ENCODE results near the gene SCGB1D1. TPM values are rescaled to one million over a fixed set of nuclear protein-coding genes. Genes with fewer than 3 reads are reported as not detected.

Gene SCGB1D1
- total and polyA plus RNA-seq, 10 of the 15 experiments (the other 5 are each of a cell fraction or from before 2014, with no cell fraction given) = not detected

- TF ChIP-seq, protein P1, sequence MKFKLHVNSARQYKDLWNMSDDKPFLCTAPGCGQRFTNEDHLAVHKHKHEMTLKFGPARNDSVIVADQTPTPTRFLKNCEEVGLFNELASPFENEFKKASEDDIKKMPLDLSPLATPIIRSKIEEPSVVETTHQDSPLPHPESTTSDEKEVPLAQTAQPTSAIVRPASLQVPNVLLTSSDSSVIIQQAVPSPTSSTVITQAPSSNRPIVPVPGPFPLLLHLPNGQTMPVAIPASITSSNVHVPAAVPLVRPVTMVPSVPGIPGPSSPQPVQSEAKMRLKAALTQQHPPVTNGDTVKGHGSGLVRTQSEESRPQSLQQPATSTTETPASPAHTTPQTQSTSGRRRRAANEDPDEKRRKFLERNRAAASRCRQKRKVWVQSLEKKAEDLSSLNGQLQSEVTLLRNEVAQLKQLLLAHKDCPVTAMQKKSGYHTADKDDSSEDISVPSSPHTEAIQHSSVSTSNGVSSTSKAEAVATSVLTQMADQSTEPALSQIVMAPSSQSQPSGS (IDR thresholded peaks at IDR 0.05; ENCODE audit: low read length) = no peak
- TF ChIP-seq, protein P2, sequence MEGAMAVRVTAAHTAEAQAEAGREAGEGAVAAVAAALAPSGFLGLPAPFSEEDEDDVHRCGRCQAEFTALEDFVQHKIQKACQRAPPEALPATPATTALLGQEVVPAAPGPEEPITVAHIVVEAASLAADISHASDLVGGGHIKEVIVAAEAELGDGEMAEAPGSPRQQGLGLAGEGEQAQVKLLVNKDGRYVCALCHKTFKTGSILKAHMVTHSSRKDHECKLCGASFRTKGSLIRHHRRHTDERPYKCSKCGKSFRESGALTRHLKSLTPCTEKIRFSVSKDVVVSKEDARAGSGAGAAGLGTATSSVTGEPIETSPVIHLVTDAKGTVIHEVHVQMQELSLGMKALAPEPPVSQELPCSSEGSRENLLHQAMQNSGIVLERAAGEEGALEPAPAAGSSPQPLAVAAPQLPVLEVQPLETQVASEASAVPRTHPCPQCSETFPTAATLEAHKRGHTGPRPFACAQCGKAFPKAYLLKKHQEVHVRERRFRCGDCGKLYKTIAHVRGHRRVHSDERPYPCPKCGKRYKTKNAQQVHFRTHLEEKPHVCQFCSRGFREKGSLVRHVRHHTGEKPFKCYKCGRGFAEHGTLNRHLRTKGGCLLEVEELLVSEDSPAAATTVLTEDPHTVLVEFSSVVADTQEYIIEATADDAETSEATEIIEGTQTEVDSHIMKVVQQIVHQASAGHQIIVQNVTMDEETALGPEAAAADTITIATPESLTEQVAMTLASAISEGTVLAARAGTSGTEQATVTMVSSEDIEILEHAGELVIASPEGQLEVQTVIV (IDR thresholded peaks at IDR 0.05; ENCODE audit: borderline replicate concordance, partially characterized antibody) = no peak
- TF ChIP-seq STAT3 (IDR thresholded peaks at IDR 0.05; ENCODE audit: low read depth, low read length) (no peak), PAX5 (IDR thresholded peaks at IDR 0.05; ENCODE audit: borderline replicate concordance, low read depth, low read length) (no peak), IKZF1 (conservative IDR thresholded peaks at IDR 0.05) (no peak), CHD2 (IDR thresholded peaks at IDR 0.05; ENCODE audit: borderline replicate concordance, low read depth, low read length) (no peak)
Measured at GRCh38 chr11:62237499-62237898, 47.5 kb downstream of the SCGB1D1 start (continued).

GRCh38 chr11:62238151-62238550, 48.1 kb downstream of the SCGB1D1 start:
- CTCF ChIA-PET = interaction anchor here (1.2 kb wide), 1 partner anchor 102 kb away, joined by 3 read pairs; no protein-coding TSS in a partner anchor
- in situ Hi-C loops (cut with MboI) (no loop called here), intact Hi-C loops (cut with micrococcal nuclease; ENCODE audit: unreplicated experiment) (no loop called here)
- FAIRE-seq (no peak), ATAC-seq (no peak), DNase-seq (ENCODE audit: low read depth, low spot score) (no peak)
- no peaks in the 10 kb centered on the region for H4K20me1 ChIP-seq (ENCODE audit: control insufficient read depth, insufficient read depth)
- no TSS peak for BruUV-seq (replicated peaks)
- SMC1A ChIA-PET (ENCODE audit: uncharacterized antibody, unreplicated experiment) = interaction anchor here (0.7 kb wide), 1 partner anchor 13 kb away, joined by 3 read pairs; no protein-coding TSS in a partner anchor
- no peaks in the 10 kb centered on the region for H3K79me2 ChIP-seq (ENCODE audit: control insufficient read depth, insufficient read depth, low read length)
- H3K36me3 ChIP-seq (ENCODE audit: control insufficient read depth in 2 of 2, insufficient read depth in 2 of 2, low read length in 1 of 2) = no peaks in the 10 kb centered on the region
- WGBS (ENCODE audit: insufficient coverage, insufficient replicate concordance, low lambda C conversion rate, missing lambda C conversion rate) = 33% methylated on average over 4 of the region's 4 CpGs
- RAD21 ChIA-PET (ENCODE audit: unreplicated experiment) = no interaction called here
- H3K9ac ChIP-seq (ENCODE audit: control insufficient read depth, insufficient read depth, low read length) = no peak overlapping the region
- H3K27ac ChIP-seq (ENCODE audit: control insufficient read depth, insufficient read depth) = no peak overlapping the region
- no peak overlapping the region for H3K4me2 ChIP-seq (ENCODE audit: control insufficient read depth, insufficient read depth)
- no peak overlapping the region for H3K4me3 ChIP-seq
- H2AFZ ChIP-seq (ENCODE audit: control insufficient read depth, low read depth, low read length) = no peak overlapping the region
- H3K9me3 ChIP-seq (replicated peaks; ENCODE audit: control insufficient read depth, insufficient read depth, low read length) = no peaks in the 10 kb centered on the region
- H3K4me1 ChIP-seq (ENCODE audit: control insufficient read depth, insufficient read depth, low read length) = no peaks in the 10 kb centered on the region
- POLR2A ChIA-PET = no interaction called here
- no peaks in the 10 kb centered on the region; a peak in 1 of 4 replicates for H3K27me3 ChIP-seq (replicated peaks in 1 of 2; ENCODE audit: control insufficient read depth in 2 of 2, insufficient read depth in 2 of 2, low read length in 1 of 2)
- no peak for TF ChIP-seq KAT2A (conservative IDR thresholded peaks at IDR 0.05; ENCODE audit: control insufficient read depth, low read depth, low read length)
- no peak for TF ChIP-seq POLR2AphosphoS2 (IDR thresholded peaks at IDR 0.05; ENCODE audit: low read depth, low read length)
- TF ChIP-seq SIN3A (IDR thresholded peaks at IDR 0.05; ENCODE audit: low read depth, low read length) = no peak
- no peak for TF ChIP-seq RELB (IDR thresholded peaks at IDR 0.05; ENCODE audit: low read depth)
- no peak for TF ChIP-seq ETV6 (conservative IDR thresholded peaks at IDR 0.05 in 1 of 2, IDR thresholded peaks at IDR 0.05 in 1 of 2; ENCODE audit: borderline replicate concordance in 1 of 2, low read depth in 1 of 2)
- TF ChIP-seq EGR1 (IDR thresholded peaks at IDR 0.05; ENCODE audit: borderline replicate concordance in 1 of 2, low read depth in 2 of 2, low read length in 2 of 2) = no peak
- TF ChIP-seq ZBED1 (IDR thresholded peaks at IDR 0.05; ENCODE audit: borderline replicate concordance) = no peak
- TF ChIP-seq MEF2B (IDR thresholded peaks at IDR 0.05; ENCODE audit: partially characterized antibody, poor library complexity, severe bottlenecking) = no peak
- TF ChIP-seq, protein P3, sequence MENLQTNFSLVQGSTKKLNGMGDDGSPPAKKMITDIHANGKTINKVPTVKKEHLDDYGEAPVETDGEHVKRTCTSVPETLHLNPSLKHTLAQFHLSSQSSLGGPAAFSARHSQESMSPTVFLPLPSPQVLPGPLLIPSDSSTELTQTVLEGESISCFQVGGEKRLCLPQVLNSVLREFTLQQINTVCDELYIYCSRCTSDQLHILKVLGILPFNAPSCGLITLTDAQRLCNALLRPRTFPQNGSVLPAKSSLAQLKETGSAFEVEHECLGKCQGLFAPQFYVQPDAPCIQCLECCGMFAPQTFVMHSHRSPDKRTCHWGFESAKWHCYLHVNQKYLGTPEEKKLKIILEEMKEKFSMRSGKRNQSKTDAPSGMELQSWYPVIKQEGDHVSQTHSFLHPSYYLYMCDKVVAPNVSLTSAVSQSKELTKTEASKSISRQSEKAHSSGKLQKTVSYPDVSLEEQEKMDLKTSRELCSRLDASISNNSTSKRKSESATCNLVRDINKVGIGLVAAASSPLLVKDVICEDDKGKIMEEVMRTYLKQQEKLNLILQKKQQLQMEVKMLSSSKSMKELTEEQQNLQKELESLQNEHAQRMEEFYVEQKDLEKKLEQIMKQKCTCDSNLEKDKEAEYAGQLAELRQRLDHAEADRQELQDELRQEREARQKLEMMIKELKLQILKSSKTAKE (IDR thresholded peaks at IDR 0.05; ENCODE audit: low read depth, poor library complexity, severe bottlenecking) = no peak

Data from GM12878 (cell line).